ENCODE measurements around the gene NKPD1.

GRCh38 chr19:45172611-45173208, 11.9 kb upstream of the NKPD1 start:
- TF ChIP-seq CTCF (IDR thresholded peaks at IDR 0.05 in 2 of 3, conservative IDR thresholded peaks at IDR 0.05 in 1 of 3; ENCODE audit: insufficient read depth in 2 of 3, low read depth in 1 of 3, low read length in 3 of 3) (no peak), SP2 (IDR thresholded peaks at IDR 0.05; ENCODE audit: extremely low read depth, low read depth, low read length, poor library complexity, severe bottlenecking) (no peak)

Data from K562 (cell line).